ENCODE results near the gene BAIAP2.

The BAIAP2 gene

DNA sequence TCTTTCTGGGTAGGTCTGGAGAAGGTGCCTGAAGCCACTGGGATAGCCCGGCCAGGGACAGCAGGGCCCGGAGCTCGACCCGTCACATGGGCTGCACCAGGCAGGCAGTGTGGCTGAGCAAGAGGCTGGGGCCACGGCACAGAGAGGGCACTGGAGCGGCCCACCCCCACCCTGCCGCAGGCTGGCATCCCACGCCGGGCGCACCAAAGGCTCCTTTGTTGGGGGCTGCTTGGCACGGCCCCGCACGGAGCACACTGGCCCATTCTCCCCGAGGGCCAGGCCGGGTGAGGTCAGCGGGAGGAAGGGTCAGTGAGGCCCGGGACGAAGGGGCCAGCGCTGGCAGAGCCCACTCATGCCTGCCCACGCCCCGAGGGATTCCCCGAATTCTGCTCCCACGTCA is 93.8 kb downstream of the BAIAP2 start:
- no peak for DNase-seq

- DNase-seq: no peak
These were observed 94.3 kb downstream of the BAIAP2 start for GRCh38 chr17:81129289-81129688.

DNA sequence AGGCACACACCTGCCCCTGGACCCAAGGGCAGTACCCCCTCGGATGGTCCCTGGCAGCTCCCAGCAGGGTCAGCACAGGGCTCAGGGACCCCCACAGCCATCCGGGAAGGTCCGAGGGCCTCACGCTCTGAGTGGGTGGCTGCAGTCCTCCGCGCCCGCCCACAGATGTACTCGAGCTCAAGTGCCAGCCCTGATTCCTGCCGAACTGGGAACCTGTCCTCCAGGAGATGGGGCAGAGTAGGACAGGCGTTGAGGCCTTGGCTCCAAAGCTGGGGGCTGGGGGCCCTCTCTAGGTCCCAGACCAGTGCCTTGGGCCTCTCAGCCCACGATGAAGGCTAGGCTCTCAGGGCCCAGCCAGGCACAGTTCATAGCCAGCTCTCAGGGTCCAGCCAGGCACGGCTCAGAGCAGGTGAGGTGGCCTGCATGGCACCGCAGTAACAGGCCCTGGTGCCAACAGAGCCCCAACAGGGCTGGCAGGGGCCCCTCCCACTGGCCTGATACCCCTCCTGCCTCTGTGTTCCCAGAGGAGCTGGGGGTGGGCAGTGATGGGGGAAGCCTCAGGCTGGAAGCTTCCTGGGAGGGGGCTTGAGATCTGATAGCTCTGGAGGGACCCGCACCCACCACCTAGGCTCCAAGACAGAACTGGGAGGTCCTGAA is 94.9 kb downstream of the BAIAP2 start:
- no peak for DNase-seq

DNA sequence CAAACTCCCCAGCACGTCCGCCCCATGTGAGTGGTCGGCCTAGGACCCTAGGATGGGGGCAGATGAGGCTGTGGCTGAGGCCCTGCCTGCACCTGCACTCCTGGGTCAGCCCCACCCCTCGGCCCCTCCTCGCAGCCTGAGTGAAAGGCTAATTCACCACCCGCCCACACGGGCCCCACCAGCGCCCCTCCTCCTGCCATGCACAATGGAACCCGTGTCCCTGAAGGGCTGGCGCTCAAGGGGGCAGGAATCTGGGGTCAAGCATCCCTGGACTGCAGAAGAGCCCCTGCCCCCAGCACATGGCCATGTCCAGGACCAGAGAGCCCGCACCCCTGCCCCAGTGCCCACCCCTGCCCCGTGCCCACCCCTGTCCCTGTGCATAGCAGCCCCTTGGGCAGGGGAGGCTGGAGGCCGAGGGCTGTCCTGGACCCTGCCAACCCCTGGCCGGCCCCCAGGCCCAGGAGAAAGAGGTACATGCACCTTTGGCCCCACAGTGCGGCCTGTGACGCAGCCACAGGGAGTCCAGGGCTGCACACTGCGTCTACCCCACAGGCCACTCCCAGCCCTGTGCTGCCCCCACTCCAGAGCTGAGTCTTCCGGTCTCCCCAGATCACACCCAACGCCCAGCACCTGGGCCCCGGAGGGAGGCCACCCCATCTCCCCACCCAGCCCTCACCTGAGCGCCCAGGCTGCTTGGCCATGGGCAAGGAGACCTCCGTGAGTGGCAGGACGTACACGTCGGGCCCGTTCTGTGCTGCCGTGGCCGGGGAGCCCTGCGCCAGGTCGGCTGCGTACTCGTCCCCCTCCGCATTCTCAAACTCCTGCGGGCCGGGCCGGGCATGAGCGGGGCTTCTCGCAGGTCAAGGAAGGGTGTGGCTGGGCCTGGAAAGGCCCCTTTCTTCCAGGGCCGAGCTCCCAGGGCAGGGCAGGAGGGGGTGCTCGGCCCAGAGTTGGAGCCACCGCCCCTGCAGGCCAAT is 95.7 kb downstream of the BAIAP2 start:
- no peak for DNase-seq

- no peak for DNase-seq
These were observed 96.7 kb downstream of the BAIAP2 start for GRCh38 chr17:81131486-81132196.

- DNase-seq: no peak
These were observed 97.2 kb downstream of the BAIAP2 start for GRCh38 chr17:81132197-81132540.

DNA sequence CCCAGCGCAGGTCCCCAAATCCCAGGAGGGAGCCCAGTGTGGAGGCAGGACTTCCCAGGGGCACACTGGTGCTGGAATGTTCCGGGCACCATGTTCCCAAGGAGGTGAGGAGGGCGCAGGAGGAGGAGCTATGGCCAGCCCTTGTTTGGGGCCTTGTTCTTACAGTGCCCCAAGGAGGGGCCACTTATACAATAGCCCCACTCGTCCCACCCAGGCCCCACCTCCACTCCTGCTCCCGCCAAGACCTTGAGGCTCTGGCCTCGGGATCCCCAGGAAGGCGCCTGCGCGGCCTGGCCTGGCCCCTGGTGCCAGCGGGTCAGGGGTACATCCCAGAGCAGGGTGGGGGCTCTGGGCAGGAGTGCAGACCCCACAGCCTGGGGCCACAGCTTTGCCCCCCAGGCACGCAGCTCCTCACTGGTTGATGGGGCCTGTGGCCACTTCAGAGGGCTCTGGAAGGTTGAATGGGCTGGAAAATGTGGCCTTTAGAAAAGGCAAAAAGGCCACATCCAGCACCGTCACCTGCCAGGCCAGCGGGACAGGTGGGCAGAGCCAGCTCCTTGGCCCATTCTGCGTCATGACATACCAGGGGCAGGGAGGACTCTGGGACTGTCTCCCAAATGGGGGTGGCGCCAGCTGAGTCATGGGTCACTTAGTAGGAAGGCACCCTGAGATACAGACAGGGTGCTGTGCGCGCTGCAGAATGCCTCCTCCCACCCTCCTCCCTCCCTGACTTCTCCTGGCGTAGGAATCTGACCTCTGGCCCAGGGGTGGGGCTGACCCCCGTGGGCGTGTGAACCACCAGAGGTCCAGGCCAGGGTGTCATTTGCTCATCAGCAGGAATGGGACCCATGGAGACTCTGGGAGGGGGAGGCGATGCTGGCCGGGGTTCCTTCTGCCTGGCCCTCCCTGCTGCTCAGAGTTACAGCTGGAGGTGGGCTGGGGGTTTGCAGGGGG is 98.1 kb downstream of the BAIAP2 start:
- no peak for DNase-seq

- DNase-seq: no peak
These were observed 99.3 kb downstream of the BAIAP2 start for GRCh38 chr17:81134064-81134781.

GRCh38 chr17:81135505-81136278 is 100.7 kb downstream of the BAIAP2 start:
- no peak for DNase-seq

- DNase-seq: no peak
These were observed 101.4 kb downstream of the BAIAP2 start for GRCh38 chr17:81136366-81136765.

- DNase-seq: no peak
These were observed 102.3 kb downstream of the BAIAP2 start for GRCh38 chr17:81137248-81137647.

DNA sequence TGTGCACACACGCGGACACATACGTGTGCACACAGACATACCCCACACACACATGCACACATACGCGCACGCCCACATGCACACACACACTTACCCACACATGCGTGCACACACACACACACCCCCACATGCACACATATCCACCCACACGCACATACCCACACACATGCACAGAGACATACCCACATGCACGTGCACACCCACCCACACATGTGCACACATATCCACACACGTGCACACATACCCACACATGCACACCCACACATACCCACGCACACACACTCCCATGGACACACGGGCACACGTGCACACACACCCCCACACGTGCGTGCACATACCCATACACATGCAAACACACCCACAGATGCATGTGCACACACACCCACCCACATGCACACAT is 103.1 kb downstream of the BAIAP2 start:
- no peak for DNase-seq

- DNase-seq: no peak
These were observed 103.5 kb downstream of the BAIAP2 start for GRCh38 chr17:81138500-81138899.

- DNase-seq: no peak
These were observed 104.5 kb downstream of the BAIAP2 start for GRCh38 chr17:81139428-81139827.

DNA sequence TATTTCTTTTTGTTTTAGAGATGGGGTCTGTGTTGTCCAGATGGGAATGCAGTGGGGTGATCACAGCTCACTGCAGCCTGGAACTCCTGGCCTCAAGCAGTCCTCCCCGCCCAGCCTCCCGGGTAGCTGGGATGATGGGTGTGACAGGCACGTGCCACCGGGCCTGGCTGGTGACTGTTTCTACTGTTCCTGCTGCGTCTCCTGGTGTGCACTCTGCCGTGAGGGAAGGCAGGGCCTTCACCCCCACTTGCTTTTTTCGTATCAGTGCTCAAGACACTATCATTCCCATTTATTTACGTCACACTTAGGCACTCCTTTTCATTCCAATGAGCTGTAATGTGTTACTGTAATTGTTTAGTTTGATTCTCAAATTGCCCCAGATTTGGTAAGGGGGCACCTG is 105.1 kb downstream of the BAIAP2 start:
- DNase-seq: no peak

DNA sequence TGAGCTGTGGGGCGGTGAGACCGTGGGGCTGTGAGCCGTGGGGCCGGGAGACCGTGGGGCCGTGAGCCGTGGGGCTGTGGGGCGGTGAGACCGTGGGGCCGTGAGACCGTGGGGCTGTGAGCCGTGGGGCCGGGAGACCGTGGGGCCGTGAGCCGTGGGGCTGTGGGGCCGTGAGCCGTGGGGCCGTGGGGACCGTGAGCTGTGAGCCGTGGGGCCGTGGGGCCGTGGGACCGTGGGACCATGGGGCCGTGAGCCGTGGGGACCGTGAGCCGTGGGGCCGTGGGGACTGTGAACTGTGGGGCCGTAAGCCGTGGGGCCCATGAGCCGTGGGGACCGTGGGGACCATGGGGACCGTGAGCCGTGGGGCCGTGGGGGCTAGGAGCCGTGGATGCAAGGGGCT is 105.7 kb downstream of the BAIAP2 start:
- DNase-seq: no peak

DNA sequence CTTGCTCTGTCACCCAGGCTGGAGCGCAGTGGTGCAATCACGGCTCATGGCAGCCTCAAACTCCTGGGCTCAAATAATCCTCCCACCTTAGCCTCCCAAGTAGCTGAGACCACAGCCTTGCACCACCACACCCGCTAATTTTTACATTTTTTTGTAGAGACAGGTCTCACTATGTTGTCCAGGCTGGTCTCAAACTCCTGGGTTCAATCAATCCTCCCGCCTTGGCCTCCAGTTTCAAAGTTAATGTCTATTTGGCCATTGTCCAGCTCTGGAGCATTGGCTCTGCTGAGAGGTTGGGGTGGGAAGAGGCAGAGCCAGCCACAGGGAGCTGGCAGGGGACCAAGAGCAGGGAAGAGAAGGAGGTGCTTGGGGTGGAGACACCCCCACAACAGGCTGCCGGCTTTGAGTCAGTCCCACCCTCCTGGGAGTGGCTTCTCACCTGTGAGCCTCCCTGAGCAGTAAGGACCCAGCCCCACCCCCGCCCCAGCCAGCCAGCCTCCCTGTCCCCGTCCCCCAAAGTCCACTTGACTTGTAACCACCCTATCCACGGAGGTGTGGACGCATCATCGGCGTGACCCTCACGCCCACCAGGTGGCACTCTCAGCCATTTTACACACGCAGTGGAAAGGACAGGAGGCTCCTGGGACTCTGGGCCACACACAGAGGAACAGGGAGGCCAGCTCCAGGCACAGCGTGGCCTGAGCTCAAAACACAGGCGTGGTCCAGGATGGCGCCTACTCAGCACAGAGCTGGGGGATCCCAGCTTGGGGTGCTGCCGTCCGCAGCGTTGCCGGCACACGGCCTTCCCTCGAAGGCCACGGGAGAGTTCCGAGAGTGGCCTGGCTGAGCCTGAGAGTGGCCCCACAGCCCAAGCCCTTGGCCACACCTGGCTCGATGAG is 107.6 kb downstream of the BAIAP2 start:
- DNase-seq: peak; percentile 60

DNA sequence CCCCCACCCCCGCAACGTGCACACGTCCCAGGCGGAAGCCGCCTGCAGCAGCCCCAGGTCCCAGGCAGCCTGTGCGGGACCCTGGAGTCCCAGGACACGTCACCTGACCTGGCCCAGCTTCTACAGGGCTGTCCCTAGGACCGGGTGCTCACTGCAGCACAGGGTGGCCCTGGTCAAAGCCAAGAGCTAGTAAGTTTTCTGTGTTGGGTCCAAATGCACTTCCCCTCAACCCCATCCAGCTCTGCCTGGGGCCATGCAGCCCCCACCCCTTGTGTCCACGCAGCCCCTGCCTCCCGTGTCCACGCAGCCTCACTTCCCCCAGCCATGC is 108.2 kb downstream of the BAIAP2 start:
- no peak for DNase-seq

GRCh38 chr17:81143717-81144422 is 108.9 kb downstream of the BAIAP2 start:
- no peak for DNase-seq

GRCh38 chr17:81144423-81144781 is 109.5 kb downstream of the BAIAP2 start:
- DNase-seq: no peak

Data from stimulated activated CD4-positive, alpha-beta T cell treated with anti-CD3 and anti-CD28 coated beads, Interleukin-4, amount 100 ng/mL, for 24 hours (primary cell).